Suprapubic skin (tissue), 4 donors: ENCODE measurements around the gene CECR2.
"Not testable (repeated sequence)": the region's sequence is repeated elsewhere in the genome, so short reads cannot be mapped to it uniquely, and the experiment has no call there.

Experiments
- CTCF ChIP-seq, 2 donors: fragments of 200-600 bp in 1 of 2; fragments of 450-650 bp in 1 of 2; sonication (generic) in 1 of 2; IDR thresholded peaks; one replicate each; pipeline ENCODE4 v1.5.1; 2016 to 2019; ENCODE audit warnings: antibody characterized with exemption in 2 of 2, mild to moderate bottlenecking in 1 of 2, moderate library complexity in 1 of 2
- EP300 ChIP-seq: sonication (generic); formaldehyde crosslinking; IDR thresholded peaks from one replicate; pipeline ENCODE4 v1.6.1; 2017; ENCODE audit warnings: antibody characterized with exemption
- POLR2A ChIP-seq, 2 donors: fragments of 450-650 bp; IDR thresholded peaks; one replicate each; pipeline ENCODE4 v1.6.1; 2017; ENCODE audit warnings: antibody characterized with exemption in 2 of 2, mild to moderate bottlenecking in 2 of 2, moderate library complexity in 2 of 2
- POLR2AphosphoS5 ChIP-seq, 3 donors: sonication (generic); formaldehyde crosslinking; IDR thresholded peaks; one replicate each; pipeline ENCODE4 v1.6.1; 2017; ENCODE audit warnings: antibody characterized with exemption in 3 of 3

GRCh38 chr22:17521971-17522370 is 152.7 kb downstream of the CECR2 start:
- TF ChIP-seq POLR2A (IDR thresholded peaks at IDR 0.05); POLR2AphosphoS5 (IDR thresholded peaks at IDR 0.05); CTCF (IDR thresholded peaks at IDR 0.05); EP300: not testable (repeated sequence)
